Measurements from ENCODE around the gene SGPP2.

The SGPP2 gene

GRCh38 chr2:222470802-222471468, 46.6 kb downstream of the SGPP2 start:
- no peak for DNase-seq (ENCODE audit: low read depth)

GRCh38 chr2:222477962-222478608, 53.7 kb downstream of the SGPP2 start:
- DNase-seq (ENCODE audit: low read depth): no peak

GRCh38 chr2:222479859-222480258, 55.5 kb downstream of the SGPP2 start:
- DNase-seq (ENCODE audit: low read depth): no peak

GRCh38 chr2:222480497-222480896, 56.2 kb downstream of the SGPP2 start:
- no peak for DNase-seq (ENCODE audit: low read depth)

- DNase-seq (ENCODE audit: low read depth): no peak
Observed at GRCh38 chr2:222481941-222482340, 57.6 kb downstream of the SGPP2 start.

GRCh38 chr2:222483513-222484039, 59.2 kb downstream of the SGPP2 start:
- no peak for DNase-seq (ENCODE audit: low read depth)

- DNase-seq (ENCODE audit: low read depth): no peak
Observed at GRCh38 chr2:222485367-222486211, 61.2 kb downstream of the SGPP2 start.

GRCh38 chr2:222490131-222490530, 65.8 kb downstream of the SGPP2 start:
- no peak for DNase-seq (ENCODE audit: low read depth)

- no peak for DNase-seq (ENCODE audit: low read depth)
Observed at GRCh38 chr2:222492683-222493082, 68.3 kb downstream of the SGPP2 start.

GRCh38 chr2:222494104-222494739, 69.9 kb downstream of the SGPP2 start:
- no peak for DNase-seq (ENCODE audit: low read depth)

- DNase-seq (ENCODE audit: low read depth): no peak
Observed at GRCh38 chr2:222495388-222495787, 71.0 kb downstream of the SGPP2 start.

- no peak for DNase-seq (ENCODE audit: low read depth)
Observed at GRCh38 chr2:222499226-222499625, 74.9 kb downstream of the SGPP2 start.

- DNase-seq (ENCODE audit: low read depth): no peak
Observed at GRCh38 chr2:222504191-222504590, 79.8 kb downstream of the SGPP2 start.

- no peak for DNase-seq (ENCODE audit: low read depth)
Observed at GRCh38 chr2:222504719-222505118, 80.4 kb downstream of the SGPP2 start.

GRCh38 chr2:222506230-222506935, 82.0 kb downstream of the SGPP2 start:
- DNase-seq (ENCODE audit: low read depth): no peak

GRCh38 chr2:222514901-222515300, 90.6 kb downstream of the SGPP2 start:
- DNase-seq (ENCODE audit: low read depth): no peak

- peak; percentile 12 for DNase-seq (ENCODE audit: low read depth)
Observed at GRCh38 chr2:222518570-222519381, 94.4 kb downstream of the SGPP2 start.

- DNase-seq (ENCODE audit: low read depth): no peak
Observed at GRCh38 chr2:222521099-222521498, 96.8 kb downstream of the SGPP2 start.

- DNase-seq (ENCODE audit: low read depth): no peak
Observed at GRCh38 chr2:222522082-222522481, 97.7 kb downstream of the SGPP2 start.

GRCh38 chr2:222523783-222524544, 99.6 kb downstream of the SGPP2 start:
- DNase-seq (ENCODE audit: low read depth): no peak
